ENCODE measurements around the gene SUFU. TPM values are rescaled to one million over a fixed set of nuclear protein-coding genes. Genes with fewer than 3 reads are reported as not detected.

The SUFU gene
- total and polyA plus RNA-seq, 2 of the 8 experiments (the other 6 are each of a cell fraction or from before 2014, with no cell fraction given): 7.0 to 10.8 TPM

- TF ChIP-seq CHD7 (IDR thresholded peaks at IDR 0.05; ENCODE audit: insufficient replicate concordance, low read length) (no peak), FOSL1 (IDR thresholded peaks at IDR 0.05; ENCODE audit: insufficient read depth, low read depth, low read length) (no peak), RXRA (IDR thresholded peaks at IDR 0.05; ENCODE audit: insufficient read depth, low read depth, low read length) (no peak), RNF2 (IDR thresholded peaks at IDR 0.05; ENCODE audit: borderline replicate concordance, low read depth, low read length, missing control alignments, poor library complexity, severe bottlenecking) (no peak), SRF (IDR thresholded peaks at IDR 0.05; ENCODE audit: low read depth, low read length) (no peak), CTBP2 (IDR thresholded peaks at IDR 0.05; ENCODE audit: borderline replicate concordance, insufficient read depth, insufficient read length, low read length) (no peak), SIN3A (conservative IDR thresholded peaks at IDR 0.05 in 1 of 2, IDR thresholded peaks at IDR 0.05 in 1 of 2; ENCODE audit: low read depth in 1 of 2, low read length in 2 of 2) (no peak), ZNF274 (IDR thresholded peaks at IDR 0.05; ENCODE audit: borderline replicate concordance, extremely low read depth, low read length) (no peak), POLR2AphosphoS5 (IDR thresholded peaks at IDR 0.05; ENCODE audit: low read depth, low read length) (no peak), USF2 (IDR thresholded peaks at IDR 0.05; ENCODE audit: low read length) (no peak)
These were observed 81.3 kb downstream of the SUFU start (continued) for GRCh38 chr10:102585026-102585425.

All from H1 (cell line).